Esophagus mucosa (tissue), 1 donor: ENCODE measurements around the gene CELF4. TPM values are rescaled to one million over a fixed set of nuclear protein-coding genes. Genes with fewer than 3 reads are reported as not detected.

Experiments
- ATAC-seq: fragments of 200-7000 bp; cut with Tn5 transposase; one replicate; pipeline ENCODE4 v1.9.1; 2020
- total RNA-seq: library from RNA; stranded (reverse); gene quantifications from one replicate; pipeline ENCODE4 v1.2.4, GENCODE V29; 2023
- donor health status: DM: yes; HTN: yes; CAD: no.

Gene CELF4
- total RNA-seq, 1 donor from 2014 or later: not detected

DNA sequence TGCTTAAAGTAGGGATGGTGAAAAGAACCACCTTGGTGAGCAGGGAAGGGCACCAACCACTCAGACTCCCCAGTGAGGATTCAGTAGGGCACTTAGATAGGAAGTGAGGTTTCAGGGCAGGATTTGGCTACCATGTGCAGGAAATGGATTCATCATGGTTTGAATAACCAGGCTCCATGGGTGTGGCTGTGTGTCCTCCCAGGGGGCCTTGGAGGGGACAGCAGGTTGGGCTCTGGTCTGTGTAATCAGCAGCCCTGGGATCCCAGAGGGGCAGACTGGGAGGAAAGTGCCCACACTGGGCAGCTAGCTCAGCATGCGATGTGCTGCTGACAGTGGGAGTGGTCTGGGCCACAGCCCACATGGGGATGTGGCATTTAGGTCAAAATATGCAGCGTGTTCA is 224.6 kb downstream of the CELF4 start:
- ATAC-seq: no peak

- no peak for ATAC-seq
These were observed 225.8 kb downstream of the CELF4 start for GRCh38 chr18:37339701-37340215.

- no peak for ATAC-seq
These were observed 228.9 kb downstream of the CELF4 start for GRCh38 chr18:37336568-37337285.

DNA sequence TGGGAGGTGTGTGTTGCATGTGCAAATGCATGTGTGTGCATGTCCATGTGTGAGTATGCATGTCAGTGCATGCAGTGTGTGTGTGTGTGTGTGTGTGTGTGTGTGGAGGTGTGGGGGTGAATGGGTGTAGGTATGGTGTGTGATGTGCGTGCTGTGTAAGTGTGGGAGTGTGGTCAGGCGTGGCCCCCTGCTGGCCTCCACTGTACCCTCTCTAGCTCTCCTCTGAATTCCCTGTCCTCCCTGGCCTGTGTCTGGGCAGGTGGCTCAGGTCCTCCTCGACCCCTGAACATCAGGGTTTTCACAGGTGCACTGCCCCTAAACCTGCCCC is 230.2 kb downstream of the CELF4 start:
- peak; percentile 12 for ATAC-seq

DNA sequence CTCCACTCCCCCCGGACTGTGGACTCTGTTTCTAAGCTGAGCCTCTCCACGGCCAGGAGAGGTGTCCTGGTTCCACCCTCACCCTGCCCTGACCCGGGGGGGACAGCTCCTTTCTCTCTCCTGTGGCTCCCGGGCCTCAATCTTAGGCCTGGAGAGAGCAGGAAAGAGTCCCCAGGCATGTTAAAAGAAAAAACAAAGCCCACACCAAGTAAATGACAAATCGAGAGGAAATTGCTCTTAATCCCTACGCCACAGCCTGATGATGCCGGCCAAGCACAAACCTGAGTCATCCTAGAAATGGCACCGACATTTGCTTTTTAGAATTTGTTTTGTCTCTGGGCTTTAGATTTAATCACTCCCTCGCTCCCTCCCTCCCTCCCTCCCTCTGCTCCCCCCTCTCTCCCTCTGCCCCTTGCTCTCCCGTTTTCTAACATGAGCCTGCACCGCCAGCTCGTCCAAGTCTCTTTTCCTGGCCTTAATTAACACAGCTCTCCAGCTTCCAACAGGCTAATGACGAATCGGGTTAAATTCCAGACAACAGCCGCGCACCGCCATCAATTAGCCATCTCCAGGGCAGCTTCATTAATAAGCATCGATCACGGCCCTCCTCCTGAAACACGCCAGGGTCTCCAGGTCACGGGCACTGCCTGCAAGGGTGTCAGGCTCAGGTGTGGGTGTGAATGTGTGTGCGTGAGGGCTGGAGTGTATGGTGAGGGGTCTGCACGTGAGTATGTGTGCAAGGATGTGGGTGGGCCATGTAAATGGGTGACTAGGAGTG is 230.8 kb downstream of the CELF4 start:
- peak; percentile 42 for ATAC-seq

GRCh38 chr18:37332628-37333420 is 232.8 kb downstream of the CELF4 start:
- ATAC-seq: no peak

DNA sequence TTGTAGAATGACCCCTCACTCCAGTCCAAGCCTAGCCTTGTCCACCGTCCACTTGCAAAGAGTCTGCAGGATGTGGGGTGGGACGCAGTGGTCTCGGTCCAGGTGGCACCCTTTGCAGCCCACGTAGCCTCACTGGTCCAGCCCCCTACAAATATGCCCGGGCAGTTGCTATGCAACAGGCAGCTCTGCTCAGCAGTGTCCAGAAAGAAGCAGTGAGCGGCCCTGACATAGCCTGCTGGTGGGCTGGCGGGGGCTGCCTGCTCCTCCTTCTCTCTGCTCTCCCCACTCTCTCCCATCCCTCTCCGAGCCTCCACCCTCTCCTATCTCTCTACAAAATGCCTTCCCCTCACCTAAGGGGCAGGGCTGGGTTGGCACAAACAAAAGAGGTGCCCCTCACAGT is 233.4 kb downstream of the CELF4 start:
- no peak for ATAC-seq

GRCh38 chr18:37330173-37330572 is 235.4 kb downstream of the CELF4 start:
- no peak for ATAC-seq

DNA sequence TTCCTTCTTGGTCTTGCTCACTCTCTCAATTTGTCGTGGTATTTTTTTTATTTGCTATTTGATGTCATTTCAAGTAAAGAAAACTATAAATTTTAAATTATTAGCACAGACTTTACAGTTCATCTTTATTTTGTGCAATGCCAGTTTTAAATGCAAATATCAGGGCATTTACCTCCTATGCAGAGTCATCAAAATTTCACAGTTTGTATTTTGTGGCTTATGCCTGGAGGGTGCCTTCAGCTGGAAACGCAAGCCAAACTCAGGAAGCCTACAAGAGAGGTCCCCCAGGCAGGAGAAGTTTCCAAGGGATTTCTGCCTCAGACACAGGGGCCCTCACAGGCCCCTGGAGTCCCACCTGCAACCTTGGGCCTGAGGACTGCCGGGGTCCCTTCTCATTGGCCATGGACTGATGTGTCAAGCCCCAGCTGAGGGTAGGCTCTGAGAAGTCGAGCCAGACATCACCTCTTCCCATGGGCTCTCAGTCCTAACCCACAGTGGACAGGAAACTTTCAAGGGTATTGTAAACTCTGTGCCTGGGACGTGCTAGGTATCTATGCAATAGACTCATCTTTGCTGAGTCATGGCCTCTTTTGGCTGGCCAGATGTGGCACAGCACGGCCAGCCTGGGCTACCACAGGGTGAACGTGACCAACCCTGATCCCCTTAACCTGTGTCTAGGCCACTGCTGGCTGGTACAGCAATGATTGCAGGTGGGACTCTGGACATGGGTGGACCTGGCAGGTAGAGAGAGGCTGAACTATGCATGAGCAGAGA is 236.5 kb downstream of the CELF4 start:
- no peak for ATAC-seq

DNA sequence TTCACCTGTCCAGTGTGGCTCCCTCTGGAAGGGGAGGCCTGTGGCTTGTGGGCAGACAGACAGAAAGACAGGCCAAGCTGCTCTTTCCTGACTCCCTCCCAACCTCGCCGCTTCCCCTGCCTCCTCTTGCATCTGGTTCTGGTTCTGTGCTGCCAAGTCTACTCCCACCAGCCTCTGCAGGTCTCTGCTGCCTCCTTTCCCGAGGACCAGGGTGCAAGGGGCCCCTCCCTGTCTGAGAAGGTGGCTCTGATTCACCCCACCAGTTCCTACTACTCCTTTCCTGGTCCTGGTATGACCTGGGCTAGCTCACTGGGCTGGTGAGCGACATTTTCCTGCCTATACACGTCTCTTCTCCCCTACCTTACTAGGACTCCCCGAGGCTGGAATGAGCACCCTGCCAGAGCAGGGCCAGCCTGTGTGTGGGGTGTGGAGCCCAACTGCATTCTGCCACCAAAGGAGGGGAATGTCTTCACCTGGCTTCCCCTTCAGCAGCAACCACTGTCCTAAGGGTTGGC is 238.5 kb downstream of the CELF4 start:
- ATAC-seq: peak; percentile 85

GRCh38 chr18:37322492-37323035 is 243.0 kb downstream of the CELF4 start:
- peak; percentile 45 for ATAC-seq

DNA sequence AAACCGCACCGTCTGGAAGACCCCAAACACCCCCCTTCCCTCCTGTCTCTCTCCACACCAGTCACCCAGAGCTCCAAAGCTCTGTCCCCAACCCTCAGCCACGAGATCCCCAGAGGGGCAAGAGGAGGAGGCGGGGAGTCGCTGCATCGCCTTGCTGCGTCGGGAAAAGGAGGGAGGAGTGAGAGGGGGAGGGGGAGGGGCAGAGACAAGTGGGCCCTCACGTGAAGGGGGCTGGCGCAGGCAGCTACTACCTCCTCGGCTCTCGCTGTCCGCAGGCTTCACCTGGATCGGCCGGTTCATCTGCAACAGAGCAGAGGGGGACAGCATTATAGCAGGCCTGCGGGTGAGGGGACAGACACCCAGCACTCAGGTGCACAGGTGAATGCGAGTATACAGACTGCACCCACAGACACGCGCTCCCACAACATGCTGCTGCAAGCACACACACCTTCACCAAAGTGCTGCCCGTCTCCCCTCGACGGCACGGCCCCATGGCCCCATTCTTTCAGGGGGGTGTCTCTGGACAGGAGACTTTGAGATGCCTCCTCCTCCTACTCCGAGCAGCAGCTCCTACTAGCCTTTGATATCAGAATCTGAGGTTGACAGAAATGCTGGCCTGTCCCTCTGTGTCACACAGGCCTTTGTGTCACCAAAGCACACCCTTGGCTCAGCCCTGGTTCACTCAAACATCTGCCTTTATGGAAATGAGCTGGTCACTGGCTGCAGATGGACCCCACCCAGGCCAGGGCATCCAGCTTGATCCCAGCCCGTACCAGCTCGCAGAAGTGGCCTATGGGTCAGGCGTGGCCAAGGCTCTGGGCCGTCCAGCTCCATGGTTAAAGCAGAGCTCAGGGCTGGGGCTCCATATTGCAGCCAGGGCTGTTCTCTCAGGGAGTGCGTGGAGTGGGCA is 243.8 kb downstream of the CELF4 start:
- no peak for ATAC-seq

DNA sequence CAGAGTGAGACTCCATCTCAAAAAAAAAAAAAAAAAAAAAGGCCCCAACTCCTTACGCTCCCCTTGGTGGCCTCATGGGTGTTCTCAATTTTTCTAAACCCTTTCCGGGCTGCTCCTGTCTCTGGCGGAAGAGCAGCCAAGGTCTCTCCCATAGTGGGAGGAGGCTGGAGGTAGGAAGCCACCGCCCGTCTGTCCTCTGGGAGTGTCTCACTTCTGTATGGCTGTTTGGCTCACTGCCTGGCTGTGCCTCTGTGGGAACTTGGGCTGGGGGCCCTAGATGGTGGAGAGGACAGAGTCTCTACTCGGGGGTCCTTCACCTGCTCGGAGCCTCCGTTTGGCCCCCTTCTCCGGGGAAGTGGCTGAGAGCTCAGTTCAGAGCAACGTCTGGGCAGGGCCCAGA is 245.3 kb downstream of the CELF4 start:
- ATAC-seq: no peak

GRCh38 chr18:37318360-37319355 is 246.9 kb downstream of the CELF4 start:
- no peak for ATAC-seq

- ATAC-seq: no peak
These were observed 248.1 kb downstream of the CELF4 start for GRCh38 chr18:37317486-37317885.

- no peak for ATAC-seq
These were observed 249.1 kb downstream of the CELF4 start for GRCh38 chr18:37316468-37316867.

DNA sequence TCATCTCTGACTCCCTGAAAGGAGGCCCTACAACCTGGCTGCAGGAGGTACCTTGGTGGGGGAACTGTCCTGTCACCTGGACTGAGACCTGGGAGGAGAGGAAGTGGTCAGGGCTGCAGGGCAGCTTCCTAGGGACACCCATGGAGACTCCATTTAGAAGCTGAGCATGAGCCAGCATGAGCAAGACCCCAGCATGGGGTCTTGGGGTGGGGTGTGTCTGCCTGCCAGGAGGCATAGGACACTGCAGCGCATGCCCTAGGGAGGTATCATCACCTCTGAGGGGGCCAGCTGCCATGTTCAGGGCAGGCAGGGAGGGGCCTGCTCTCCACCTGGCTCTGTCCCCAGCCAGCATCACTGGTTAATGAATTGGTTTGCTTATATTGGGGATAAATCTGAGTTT is 249.7 kb downstream of the CELF4 start:
- no peak for ATAC-seq

DNA sequence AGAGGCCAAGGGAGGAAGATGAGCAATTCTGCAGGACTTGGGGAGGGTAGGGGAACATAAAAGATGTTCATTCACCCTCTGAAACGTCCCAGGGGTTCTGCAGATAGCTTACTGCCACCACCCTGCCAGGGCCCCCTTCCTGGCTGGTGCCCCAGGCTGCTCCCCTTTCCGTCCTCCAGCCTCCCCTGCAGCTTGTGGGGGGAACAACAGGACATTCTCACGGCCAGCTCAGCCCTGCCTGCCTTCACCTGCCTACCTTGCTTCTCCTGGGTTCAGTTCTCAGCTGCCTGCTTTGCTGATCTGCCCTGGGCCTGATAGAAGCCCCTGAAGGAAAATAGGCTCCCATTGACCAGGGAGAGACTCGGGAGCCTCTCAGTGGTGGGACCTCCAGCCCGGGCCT is 251.1 kb downstream of the CELF4 start:
- ATAC-seq: no peak

- ATAC-seq: no peak
These were observed 252.0 kb downstream of the CELF4 start for GRCh38 chr18:37313624-37314023.

DNA sequence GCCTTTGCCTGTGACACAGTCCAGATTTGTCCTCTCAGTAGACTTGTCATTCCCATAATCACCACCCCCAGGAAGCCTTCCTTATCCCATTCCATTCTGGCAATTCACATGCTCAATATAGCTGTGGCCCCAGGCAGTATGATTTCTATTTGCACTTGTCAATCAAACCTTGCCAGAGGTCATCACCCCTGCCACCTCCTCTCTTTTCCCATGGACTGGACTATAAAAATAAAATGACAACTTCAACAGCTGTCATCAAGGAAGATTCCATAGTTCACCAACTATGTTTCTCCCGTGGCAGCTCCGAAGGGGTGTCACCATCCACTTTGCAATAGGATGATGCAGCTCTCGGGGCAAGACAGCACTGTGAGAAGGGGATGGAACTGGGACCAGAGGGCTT is 255.7 kb downstream of the CELF4 start:
- ATAC-seq: no peak
